Effector CD8-positive, alpha-beta T cell (primary cell): ENCODE results near the gene FCER1G.

Experiments
- DNase-seq: peaks from one replicate; lab custom pipeline; 2025; lab: John Stamatoyannopoulos, UW
- total RNA-seq, 4 experiments: gene quantifications; one replicate each; lab custom pipeline; 2026; lab: John Stamatoyannopoulos, UW

Gene FCER1G
- 0.49 to 0.97 (median 0.58) reads per million in 4 experiments for total RNA-seq

- no peak for DNase-seq
Observed at GRCh38 chr1:161215076-161215475, at the start of gene FCER1G. Gene FCER1G (plus strand): TSS chr1:161215295. CDS start chr1:161215322, 27 bp downstream.

GRCh38 chr1:161165742-161166668 is 49.1 kb upstream of the FCER1G start, which contains the start of gene PPOX:
Gene PPOX (plus strand): TSS chr1:161166426. CDS start chr1:161166848, 422 bp downstream.
- DNase-seq = peak; percentile 84

- no peak for DNase-seq
Observed at GRCh38 chr1:161166669-161167548, 48.2 kb upstream of the FCER1G start.

GRCh38 chr1:161168906-161169305 is 46.2 kb upstream of the FCER1G start:
- no peak for DNase-seq

- no peak for DNase-seq
Observed at GRCh38 chr1:161171191-161171590, 43.9 kb upstream of the FCER1G start.

GRCh38 chr1:161171696-161172095 is 43.4 kb upstream of the FCER1G start:
- DNase-seq = no peak

- DNase-seq = no peak
Observed at GRCh38 chr1:161172349-161172748, 42.7 kb upstream of the FCER1G start.

GRCh38 chr1:161172776-161173376 is 42.2 kb upstream of the FCER1G start:
- no peak for DNase-seq

- no peak for DNase-seq
Observed at GRCh38 chr1:161173711-161174110, 41.4 kb upstream of the FCER1G start.

- DNase-seq = no peak
Observed at GRCh38 chr1:161174911-161175310, 40.2 kb upstream of the FCER1G start.

GRCh38 chr1:161175771-161176453 is 39.2 kb upstream of the FCER1G start:
- DNase-seq = no peak

GRCh38 chr1:161176468-161177111 is 38.5 kb upstream of the FCER1G start:
- no peak for DNase-seq

- DNase-seq = peak; percentile 89
Observed at GRCh38 chr1:161177112-161177935, 37.8 kb upstream of the FCER1G start, which contains the start of gene B4GALT3. Gene B4GALT3 (minus strand): TSS chr1:161177507. CDS start chr1:161176060, 1,447 bp downstream.

- DNase-seq = no peak
Observed at GRCh38 chr1:161177936-161178244, 37.2 kb upstream of the FCER1G start.

- DNase-seq = no peak
Observed at GRCh38 chr1:161179698-161180097, 35.4 kb upstream of the FCER1G start.

- no peak for DNase-seq
Observed at GRCh38 chr1:161180639-161181038, 34.5 kb upstream of the FCER1G start.

- DNase-seq = no peak
Observed at GRCh38 chr1:161182214-161182613, 32.9 kb upstream of the FCER1G start.

GRCh38 chr1:161185282-161185682 is 29.8 kb upstream of the FCER1G start:
- peak; percentile 61 for DNase-seq

- DNase-seq = no peak
Observed at GRCh38 chr1:161185732-161186311, 29.3 kb upstream of the FCER1G start.

- no peak for DNase-seq
Observed at GRCh38 chr1:161187311-161187710, 27.8 kb upstream of the FCER1G start.
